Osteocyte (in vitro differentiated cells): Measurements from ENCODE around the gene PYHIN1. TPM values are rescaled to one million over a fixed set of nuclear protein-coding genes. Genes with fewer than 3 reads are reported as not detected.

Source experiments
- DNase-seq: peaks from one replicate; pipeline ENCODE4 v3.0.0; 2021; ENCODE audit warnings: mixed read lengths; ENCODE audit not compliant: unreplicated experiment; ENCODE audit errors: extremely low spot score
- H3K27ac Mint-ChIP-seq: one replicate; pipeline ENCODE4 v1.8.0; 2021; ENCODE audit warnings: mild to moderate bottlenecking, mixed read lengths; ENCODE audit not compliant: unreplicated experiment
- H3K27me3 Mint-ChIP-seq: one replicate; pipeline ENCODE4 v1.8.0; 2021; ENCODE audit warnings: mixed read lengths; ENCODE audit not compliant: unreplicated experiment
- H3K36me3 Mint-ChIP-seq: one replicate; pipeline ENCODE4 v1.8.0; 2021; ENCODE audit warnings: mixed read lengths; ENCODE audit not compliant: unreplicated experiment
- H3K4me1 Mint-ChIP-seq: one replicate; pipeline ENCODE4 v1.8.0; 2021; ENCODE audit warnings: mixed read lengths; ENCODE audit not compliant: unreplicated experiment
- H3K4me3 Mint-ChIP-seq: one replicate; pipeline ENCODE4 v1.8.0; 2021; ENCODE audit warnings: mild to moderate bottlenecking, moderate library complexity, mixed read lengths; ENCODE audit not compliant: unreplicated experiment
- H3K9me3 Mint-ChIP-seq: one replicate; pipeline ENCODE4 v1.8.0; 2021; ENCODE audit warnings: mixed read lengths; ENCODE audit not compliant: unreplicated experiment
- CTCF ChIP-seq: fragments of 200-600 bp; sonication (generic); IDR thresholded peaks from 2 replicates; pipeline ENCODE4 v1.5.0; 2021; ENCODE audit warnings: antibody characterized with exemption, mild to moderate bottlenecking, moderate library complexity
- total RNA-seq: library from RNA; stranded (reverse); gene quantifications from 2 replicates; pipeline ENCODE4 v1.2.1, GENCODE V29; 2021

Gene PYHIN1
- total RNA-seq, 1 donor from 2014 or later = not detected

GRCh38 chr1:158969855-158970254, 38.5 kb downstream of the PYHIN1 start:
- no peaks in the 10 kb centered on the region for H3K4me1 Mint-ChIP-seq
- H3K36me3 Mint-ChIP-seq = no peaks in the 10 kb centered on the region
- no peak overlapping the region for H3K27ac Mint-ChIP-seq
- TF ChIP-seq CTCF = no peak
- H3K27me3 Mint-ChIP-seq = peaks cover 19% of the 10 kb centered on the region
- H3K9me3 Mint-ChIP-seq = no peaks in the 10 kb centered on the region
- no peak for DNase-seq
- no peak overlapping the region for H3K4me3 Mint-ChIP-seq

- no peak overlapping the region for H3K27ac Mint-ChIP-seq
- H3K36me3 Mint-ChIP-seq = no peaks in the 10 kb centered on the region
- no peak overlapping the region for H3K4me3 Mint-ChIP-seq
- no peak for TF ChIP-seq CTCF
- DNase-seq = no peak
- H3K9me3 Mint-ChIP-seq = no peaks in the 10 kb centered on the region
- H3K27me3 Mint-ChIP-seq = peaks cover 5% of the 10 kb centered on the region
- H3K4me1 Mint-ChIP-seq = no peaks in the 10 kb centered on the region
Measured at GRCh38 chr1:158972841-158973240, 41.5 kb downstream of the PYHIN1 start.

- H3K27me3 Mint-ChIP-seq = peaks cover 5% of the 10 kb centered on the region
- DNase-seq = no peak
- no peaks in the 10 kb centered on the region for H3K36me3 Mint-ChIP-seq
- no peaks in the 10 kb centered on the region for H3K9me3 Mint-ChIP-seq
- no peak for TF ChIP-seq CTCF
- no peak overlapping the region for H3K4me3 Mint-ChIP-seq
- no peaks in the 10 kb centered on the region for H3K4me1 Mint-ChIP-seq
- no peak overlapping the region for H3K27ac Mint-ChIP-seq
Measured at GRCh38 chr1:158976219-158976618, 44.9 kb downstream of the PYHIN1 start.

- DNase-seq = no peak
- TF ChIP-seq CTCF = no peak
- peaks cover 8% of the 10 kb centered on the region for H3K27me3 Mint-ChIP-seq
- H3K4me3 Mint-ChIP-seq = no peak overlapping the region
- H3K27ac Mint-ChIP-seq = no peak overlapping the region
- peaks cover 11% of the 10 kb centered on the region for H3K9me3 Mint-ChIP-seq
- H3K4me1 Mint-ChIP-seq = no peaks in the 10 kb centered on the region
- H3K36me3 Mint-ChIP-seq = no peaks in the 10 kb centered on the region
Measured at GRCh38 chr1:158978730-158979129, 47.4 kb downstream of the PYHIN1 start.

- peaks cover 13% of the 10 kb centered on the region for H3K27me3 Mint-ChIP-seq
- no peak overlapping the region for H3K27ac Mint-ChIP-seq
- no peak for TF ChIP-seq CTCF
- H3K36me3 Mint-ChIP-seq = no peaks in the 10 kb centered on the region
- no peak overlapping the region for H3K4me3 Mint-ChIP-seq
- peaks cover 16% of the 10 kb centered on the region for H3K9me3 Mint-ChIP-seq
- no peak for DNase-seq
- no peaks in the 10 kb centered on the region for H3K4me1 Mint-ChIP-seq
Measured at GRCh38 chr1:158979229-158979628, 47.9 kb downstream of the PYHIN1 start.
